K562 (cell line): ENCODE measurements around the gene PSMC3IP. TPM values are rescaled to one million over a fixed set of nuclear protein-coding genes. Genes with fewer than 3 reads are reported as not detected.

Experiments used
- ARID2 ChIP-seq: fragments of 450-650 bp; IDR thresholded peaks from 2 replicates; pipeline ENCODE4 v1.6.1; 2017; ENCODE audit warnings: antibody characterized with exemption, mild to moderate bottlenecking
- CBFA2T3 ChIP-seq: fragments of 450-650 bp; IDR thresholded peaks from 2 replicates; pipeline ENCODE4 v1.6.1; 2017
- CREM ChIP-seq: IDR thresholded peaks from 2 replicates; pipeline ENCODE4 v1.6.1; 2014; ENCODE audit warnings: antibody characterized with exemption, low read depth
- HMGXB4 ChIP-seq: sonication (generic); formaldehyde crosslinking; IDR thresholded peaks from 2 replicates; pipeline ENCODE4 v1.8.1; 2023; ENCODE audit warnings: mild to moderate bottlenecking, missing genetic modification reagents
- MGA ChIP-seq: fragments of 450-650 bp; IDR thresholded peaks from 2 replicates; pipeline ENCODE4 v1.6.1; 2016; ENCODE audit warnings: mild to moderate bottlenecking, moderate library complexity
- NFATC3 ChIP-seq: fragments of 450-650 bp; IDR thresholded peaks from 2 replicates; pipeline ENCODE4 v1.6.1; 2017; ENCODE audit warnings: mild to moderate bottlenecking
- NFIC ChIP-seq: fragments of 450-650 bp; IDR thresholded peaks from 2 replicates; pipeline ENCODE4 v1.6.1; 2017; ENCODE audit warnings: mild to moderate bottlenecking, inconsistent platforms
- POLR2G ChIP-seq: fragments of 200-400 bp; formaldehyde crosslinking; IDR thresholded peaks from 2 replicates; pipeline ENCODE4 v1.6.1; 2017; ENCODE audit warnings: low read depth, mild to moderate bottlenecking, antibody characterized with exemption, low read length, moderate library complexity
- ZFP36 ChIP-seq: fragments of 150-350 bp; IDR thresholded peaks from 2 replicates; pipeline ENCODE4 v1.6.1; 2018; ENCODE audit warnings: low read length, low read depth; ENCODE audit not compliant: partially characterized antibody
- polyA plus RNA-seq, 8 experiments: library from polyadenylated mRNA; depleted of rRNA in 4 of 8; stranded (reverse) in 5 of 8; unstranded in 3 of 8; fragments of >200 nt; fragmentation: Nextera tagmentation in 2 of 8; fragmentation: Illumina TruSeq in 1 of 8; extraction: Ambion mirVana in 2 of 8; extraction: Trizol in 1 of 8; gene quantifications; 2 replicates each; pipeline versions ENCODE4 v1.2.1 to v1.2.3, GENCODE V29; 2011 to 2014; ENCODE audit warnings: inconsistent platforms in 1 of 8, missing spikeins in 1 of 8
- total RNA-seq, 7 experiments: library from RNA; depleted of rRNA in 6 of 7; stranded (reverse); fragments of >200 nt in 6 of 7; fragmentation: Illumina TruSeq in 2 of 7; extraction: Trizol in 2 of 7; gene quantifications; 2 replicates each; pipeline versions ENCODE4 v1.2.1 to v1.2.3, GENCODE V29; 2011 to 2021; ENCODE audit warnings: low replicate concordance in 1 of 7
- TF ChIP-seq, protein P1 (sequence below): fragments of 200-800 bp; sonication (Bioruptor generic); IDR thresholded peaks from 2 replicates; pipeline ENCODE4 v1.6.1; 2017; ENCODE audit warnings: missing genetic modification characterization, missing compliant biosample characterization

The PSMC3IP gene
- total and polyA plus RNA-seq, 9 of the 15 experiments (the other 6 are each of a cell fraction or from before 2014, with no cell fraction given): 13.8 to 65.6 (median 32.8) TPM

DNA sequence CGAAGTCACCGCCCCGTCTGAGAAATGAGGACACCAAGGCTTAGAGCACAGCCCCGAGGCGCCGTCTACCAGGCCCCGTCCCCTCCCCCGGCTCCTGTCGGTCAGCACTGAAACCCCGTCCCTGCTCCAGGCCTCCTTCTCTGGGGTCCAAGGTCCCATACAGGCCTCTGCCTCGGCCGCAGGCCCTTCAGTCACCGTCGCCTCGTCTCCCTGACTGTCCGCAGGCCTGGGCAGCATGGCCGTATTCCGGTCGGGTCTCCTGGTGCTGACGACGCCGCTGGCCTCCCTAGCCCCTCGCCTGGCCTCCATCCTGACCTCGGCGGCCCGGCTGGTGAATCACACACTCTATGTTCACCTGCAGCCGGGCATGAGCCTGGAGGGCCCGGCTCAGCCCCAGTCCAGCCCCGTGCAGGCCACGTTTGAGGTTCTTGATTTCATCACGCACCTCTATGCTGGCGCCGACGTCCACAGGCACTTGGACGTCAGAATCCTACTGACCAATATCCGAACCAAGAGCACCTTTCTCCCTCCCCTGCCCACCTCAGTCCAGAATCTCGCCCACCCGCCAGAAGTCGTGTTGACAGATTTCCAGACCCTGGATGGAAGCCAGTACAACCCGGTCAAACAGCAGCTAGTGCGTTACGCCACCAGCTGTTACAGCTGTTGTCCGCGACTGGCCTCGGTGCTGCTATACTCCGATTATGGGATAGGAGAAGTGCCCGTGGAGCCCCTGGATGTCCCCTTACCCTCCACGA is 15.0 kb downstream of the PSMC3IP start (continued):
- peak; percentile 72; the same call in 1 of the 2 replicates for TF ChIP-seq HMGXB4 (CRISPR knock-in tag)
- TF ChIP-seq MGA: peak; percentile 72
- TF ChIP-seq CBFA2T3: 0 out of 2 replicates have a peak, but pooled peaks have one; percentile 14
- TF ChIP-seq NFIC: peak; percentile 77
- TF ChIP-seq POLR2G: peak; percentile 64; the same call in 1 of the 2 replicates
- TF ChIP-seq, protein P1, sequence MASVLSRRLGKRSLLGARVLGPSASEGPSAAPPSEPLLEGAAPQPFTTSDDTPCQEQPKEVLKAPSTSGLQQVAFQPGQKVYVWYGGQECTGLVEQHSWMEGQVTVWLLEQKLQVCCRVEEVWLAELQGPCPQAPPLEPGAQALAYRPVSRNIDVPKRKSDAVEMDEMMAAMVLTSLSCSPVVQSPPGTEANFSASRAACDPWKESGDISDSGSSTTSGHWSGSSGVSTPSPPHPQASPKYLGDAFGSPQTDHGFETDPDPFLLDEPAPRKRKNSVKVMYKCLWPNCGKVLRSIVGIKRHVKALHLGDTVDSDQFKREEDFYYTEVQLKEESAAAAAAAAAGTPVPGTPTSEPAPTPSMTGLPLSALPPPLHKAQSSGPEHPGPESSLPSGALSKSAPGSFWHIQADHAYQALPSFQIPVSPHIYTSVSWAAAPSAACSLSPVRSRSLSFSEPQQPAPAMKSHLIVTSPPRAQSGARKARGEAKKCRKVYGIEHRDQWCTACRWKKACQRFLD (CRISPR knock-in tag): peak; percentile 29; the same call in 1 of the 2 replicates
- TF ChIP-seq CREM: peak; percentile 50
- no peak for TF ChIP-seq ZFP36
- TF ChIP-seq NFATC3: no peak
- TF ChIP-seq ARID2: no peak
